AG09319 (cell line): Measurements from ENCODE around the gene VTI1A.

ENCODE experiments used
- DNase-seq: peaks from one replicate; pipeline ENCODE4 v3.0.0-alpha.2; 2010; ENCODE audit warnings: low read depth; ENCODE audit errors: extremely low read depth
- TF ChIP-seq, protein P1 (sequence below): IDR thresholded peaks from 2 replicates; pipeline ENCODE4 v1.5.1; 2011; ENCODE audit warnings: low read depth, mild to moderate bottlenecking, inconsistent platforms, low read length, moderate library complexity

Gene VTI1A

DNA sequence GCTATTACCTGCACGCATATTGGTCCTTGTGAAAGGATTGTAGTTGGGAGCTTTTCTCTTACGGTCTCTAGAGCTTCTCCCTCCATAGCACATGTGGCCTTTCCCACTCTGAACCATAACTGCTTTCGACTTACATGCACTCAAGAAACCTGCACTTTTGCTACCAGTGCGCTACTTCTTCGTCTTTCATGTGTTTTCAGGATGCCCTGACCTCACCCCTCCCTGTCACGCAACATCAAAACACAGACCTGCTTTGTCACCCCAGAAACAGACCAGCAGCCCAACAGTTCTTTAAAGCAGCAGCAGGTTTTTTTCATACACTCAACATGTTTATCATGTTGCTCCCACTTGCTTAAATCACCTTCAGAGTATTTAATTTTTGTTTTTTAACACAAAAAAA, 259.6 kb downstream of the VTI1A start:
- TF ChIP-seq, protein P1, sequence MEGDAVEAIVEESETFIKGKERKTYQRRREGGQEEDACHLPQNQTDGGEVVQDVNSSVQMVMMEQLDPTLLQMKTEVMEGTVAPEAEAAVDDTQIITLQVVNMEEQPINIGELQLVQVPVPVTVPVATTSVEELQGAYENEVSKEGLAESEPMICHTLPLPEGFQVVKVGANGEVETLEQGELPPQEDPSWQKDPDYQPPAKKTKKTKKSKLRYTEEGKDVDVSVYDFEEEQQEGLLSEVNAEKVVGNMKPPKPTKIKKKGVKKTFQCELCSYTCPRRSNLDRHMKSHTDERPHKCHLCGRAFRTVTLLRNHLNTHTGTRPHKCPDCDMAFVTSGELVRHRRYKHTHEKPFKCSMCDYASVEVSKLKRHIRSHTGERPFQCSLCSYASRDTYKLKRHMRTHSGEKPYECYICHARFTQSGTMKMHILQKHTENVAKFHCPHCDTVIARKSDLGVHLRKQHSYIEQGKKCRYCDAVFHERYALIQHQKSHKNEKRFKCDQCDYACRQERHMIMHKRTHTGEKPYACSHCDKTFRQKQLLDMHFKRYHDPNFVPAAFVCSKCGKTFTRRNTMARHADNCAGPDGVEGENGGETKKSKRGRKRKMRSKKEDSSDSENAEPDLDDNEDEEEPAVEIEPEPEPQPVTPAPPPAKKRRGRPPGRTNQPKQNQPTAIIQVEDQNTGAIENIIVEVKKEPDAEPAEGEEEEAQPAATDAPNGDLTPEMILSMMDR, result no peak
- no peak for DNase-seq

DNA sequence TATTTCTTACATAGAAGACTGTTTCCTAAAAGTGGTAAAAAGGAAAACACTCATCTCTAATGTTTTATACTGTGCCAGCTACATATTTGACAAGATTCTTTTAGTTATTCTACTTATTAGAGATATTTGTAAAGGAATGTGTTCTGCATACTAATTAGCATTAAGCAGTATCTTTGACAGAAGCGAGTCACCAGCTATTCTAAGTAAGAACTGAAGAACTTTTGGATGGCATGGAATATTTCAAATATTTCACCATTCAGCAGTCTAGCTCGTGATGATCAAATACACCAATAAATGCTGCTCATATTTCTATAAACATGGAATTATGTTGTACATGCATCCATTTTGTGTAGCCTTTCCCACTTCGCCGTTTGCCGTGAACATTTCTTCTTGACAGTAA, 261.4 kb downstream of the VTI1A start:
- DNase-seq, result no peak
- TF ChIP-seq, protein P1, result no peak

DNA sequence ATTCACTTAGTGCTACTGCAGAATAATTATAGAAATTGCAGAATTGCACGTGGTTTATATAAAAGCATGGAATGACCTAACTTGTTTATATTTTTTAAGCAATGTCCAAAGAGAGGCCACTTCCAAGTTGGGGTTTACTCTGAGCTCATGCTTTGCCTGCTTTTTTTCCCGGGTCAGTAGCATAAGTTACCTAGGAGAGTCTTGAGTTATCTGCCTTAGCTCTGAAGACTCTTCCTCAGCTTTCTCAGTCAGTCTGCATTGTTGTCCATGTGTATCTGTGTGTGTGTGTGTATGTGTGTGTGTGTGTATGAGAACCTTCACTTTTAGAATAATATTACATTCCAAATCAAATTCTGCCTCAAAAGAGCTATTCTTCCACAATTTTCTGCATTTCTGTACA, 263.5 kb downstream of the VTI1A start:
- TF ChIP-seq, protein P1, result no peak
- no peak for DNase-seq

DNA sequence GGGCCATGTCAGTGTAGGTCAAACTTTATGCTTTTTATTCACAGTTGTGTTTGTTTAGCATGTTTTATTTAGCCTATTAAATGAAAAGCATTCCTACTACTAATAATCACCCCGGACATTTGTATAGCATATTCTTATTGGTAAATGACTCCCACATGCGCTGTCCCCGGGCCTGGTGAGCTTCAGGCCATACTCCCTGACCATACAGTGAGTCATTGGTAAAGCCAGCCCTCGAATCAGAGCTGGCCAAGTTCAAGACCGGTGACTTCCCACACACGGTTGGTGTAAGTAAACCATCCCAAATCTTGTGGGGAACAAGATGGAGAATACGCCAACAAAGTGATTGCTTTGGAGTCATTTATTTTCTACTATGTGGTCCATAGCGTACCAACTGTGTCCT, 264.4 kb downstream of the VTI1A start:
- no peak for DNase-seq
- TF ChIP-seq, protein P1, result no peak

DNA sequence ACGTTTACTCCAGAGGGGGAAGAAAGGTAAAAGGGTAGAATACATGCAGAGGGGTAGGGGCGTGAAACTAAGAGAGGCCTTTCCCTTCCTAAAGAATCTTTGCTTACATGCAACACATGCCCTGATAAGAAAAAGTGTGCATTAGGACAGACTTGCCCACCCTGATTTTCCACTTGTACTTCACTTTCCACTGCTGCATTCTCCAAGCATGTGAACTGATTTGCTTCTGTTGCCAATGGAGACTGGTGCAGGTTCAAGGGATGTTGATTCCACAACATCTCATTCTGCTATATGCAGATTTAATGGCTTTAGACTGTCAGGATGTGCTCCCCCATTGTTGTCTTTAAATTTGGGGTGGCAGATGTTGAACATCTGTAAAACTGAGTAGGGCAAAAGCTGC, 265.5 kb downstream of the VTI1A start:
- TF ChIP-seq, protein P1, result no peak
- DNase-seq, result no peak

DNA sequence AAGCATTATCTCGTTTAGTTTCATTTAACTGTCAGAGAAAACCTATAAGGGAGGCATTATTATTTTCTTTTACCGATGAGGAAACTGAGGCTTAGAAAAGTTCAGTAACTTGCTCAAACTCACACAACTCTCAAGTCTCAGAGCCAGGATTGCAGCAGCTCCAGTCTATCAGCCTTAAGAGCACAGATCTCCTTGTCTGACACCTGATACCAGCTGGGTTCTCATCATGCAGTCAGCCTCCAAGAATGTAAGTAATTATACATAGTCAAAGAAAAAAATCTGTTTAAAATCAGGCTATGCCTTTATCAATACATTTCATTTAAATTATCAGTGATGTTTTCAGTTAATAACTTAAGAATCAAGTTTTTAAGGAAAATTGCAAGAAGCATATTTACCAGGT, 266.4 kb downstream of the VTI1A start:
- DNase-seq, result no peak

DNA sequence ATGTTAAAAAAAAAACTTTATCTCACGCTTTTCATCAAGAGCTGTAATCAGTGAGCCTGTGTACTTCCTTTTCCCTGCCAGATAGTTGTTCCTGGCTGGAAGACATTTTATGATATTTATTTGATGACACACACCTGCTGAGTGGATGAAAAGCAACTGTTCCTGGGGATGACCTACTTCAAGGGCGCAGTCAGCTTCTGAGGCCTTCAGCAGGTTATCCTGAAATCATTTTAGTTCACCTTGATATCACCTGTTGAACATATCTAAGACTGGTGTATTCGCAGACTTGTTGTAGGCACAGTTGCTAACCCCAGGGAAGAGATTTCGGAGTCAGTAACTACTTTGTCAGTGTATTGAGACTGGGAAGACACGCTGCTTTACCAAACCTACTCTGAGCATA, 268.6 kb downstream of the VTI1A start:
- no peak for DNase-seq
- TF ChIP-seq, protein P1, result no peak

More for the DNA sequence above, 266.4 kb downstream of the VTI1A start:
- TF ChIP-seq, protein P1, result no peak
